C1 segment of cervical spinal cord (tissue), 14 donors: ENCODE measurements around the gene ATAD2B.
"Not testable (repeated sequence)": the region's sequence is repeated elsewhere in the genome, so short reads cannot be mapped to it uniquely, and the experiment has no call there.

Experiments used
- DNase-seq, 14 donors: peaks; one replicate each; lab custom pipeline; 2025; lab: John Stamatoyannopoulos, UW

Gene ATAD2B

GRCh38 chr2:23746141-23746863 is 180.6 kb downstream of the ATAD2B start:
- no peak for DNase-seq

- peak in 1 of 14 donors; percentile 1 for DNase-seq
Measured at GRCh38 chr2:23745726-23746105, 181.2 kb downstream of the ATAD2B start.

- no peak for DNase-seq
Measured at GRCh38 chr2:23745068-23745725, 181.7 kb downstream of the ATAD2B start.

- DNase-seq = not testable (repeated sequence)
Measured at GRCh38 chr2:23736783-23737182, 190.1 kb downstream of the ATAD2B start.

- DNase-seq = no peak
Measured at GRCh38 chr2:23734416-23734815, 192.5 kb downstream of the ATAD2B start.

- not testable (repeated sequence) for DNase-seq
Measured at GRCh38 chr2:23723029-23723428, 203.9 kb downstream of the ATAD2B start.

GRCh38 chr2:23722255-23722654 is 204.7 kb downstream of the ATAD2B start:
- no peak for DNase-seq

GRCh38 chr2:23721454-23721826 is 205.5 kb downstream of the ATAD2B start:
- no peak for DNase-seq

GRCh38 chr2:23720705-23721453 is 206.0 kb downstream of the ATAD2B start:
- DNase-seq = no peak

- no peak for DNase-seq
Measured at GRCh38 chr2:23719716-23720115, 207.2 kb downstream of the ATAD2B start.

GRCh38 chr2:23718931-23719700 is 207.8 kb downstream of the ATAD2B start:
- DNase-seq = no peak

GRCh38 chr2:23713351-23713750 is 213.6 kb downstream of the ATAD2B start:
- no peak for DNase-seq

- no peak for DNase-seq
Measured at GRCh38 chr2:23712756-23713151, 214.2 kb downstream of the ATAD2B start.

GRCh38 chr2:23711979-23712755 is 214.8 kb downstream of the ATAD2B start:
- DNase-seq = no peak

GRCh38 chr2:23709311-23709710 is 217.6 kb downstream of the ATAD2B start:
- peak in 1 of 14 donors; percentile 32 for DNase-seq

- no peak for DNase-seq
Measured at GRCh38 chr2:23708771-23709170, 218.2 kb downstream of the ATAD2B start.

GRCh38 chr2:23707096-23707495 is 219.8 kb downstream of the ATAD2B start:
- no peak for DNase-seq

GRCh38 chr2:23706613-23707078 is 220.3 kb downstream of the ATAD2B start:
- no peak for DNase-seq

GRCh38 chr2:23705771-23706612 is 220.9 kb downstream of the ATAD2B start:
- DNase-seq = no peak
